HG03520 (cell line): ENCODE data around the gene IL1F10.
"Not testable (repeated sequence)": the region's sequence is repeated elsewhere in the genome, so short reads cannot be mapped to it uniquely, and the experiment has no call there.

ENCODE experiments used
- ATAC-seq: cut with Tn5 transposase; IDR thresholded peaks from one replicate; pipeline ENCODE4 v1.9.1; 2021; ENCODE audit warnings: mild to moderate bottlenecking, moderate library complexity; ENCODE audit not compliant: unreplicated experiment

The IL1F10 gene

GRCh38 chr2:113080134-113080533 is 12.4 kb downstream of the IL1F10 start:
- no peak for ATAC-seq

GRCh38 chr2:113081488-113082210 is 13.9 kb downstream of the IL1F10 start:
- ATAC-seq: no peak

- no peak for ATAC-seq
Observed at GRCh38 chr2:113083296-113083695, 15.5 kb downstream of the IL1F10 start.

- ATAC-seq: no peak
Observed at GRCh38 chr2:113084249-113085000, 16.7 kb downstream of the IL1F10 start.

GRCh38 chr2:113085542-113085941 is 17.8 kb downstream of the IL1F10 start:
- ATAC-seq: no peak

GRCh38 chr2:113088213-113088992 is 20.6 kb downstream of the IL1F10 start:
- ATAC-seq: no peak

GRCh38 chr2:113089916-113090315 is 22.1 kb downstream of the IL1F10 start:
- no peak for ATAC-seq

- ATAC-seq: no peak
Observed at GRCh38 chr2:113091231-113091896, 23.6 kb downstream of the IL1F10 start.

- no peak for ATAC-seq
Observed at GRCh38 chr2:113092864-113093612, 25.3 kb downstream of the IL1F10 start.

GRCh38 chr2:113093613-113093977 is 25.8 kb downstream of the IL1F10 start:
- no peak for ATAC-seq

- ATAC-seq: not testable (repeated sequence)
Observed at GRCh38 chr2:113096306-113096705, 28.5 kb downstream of the IL1F10 start.

GRCh38 chr2:113096842-113097618 is 29.3 kb downstream of the IL1F10 start:
- not testable (repeated sequence) for ATAC-seq

GRCh38 chr2:113098041-113098440 is 30.3 kb downstream of the IL1F10 start:
- no peak for ATAC-seq

GRCh38 chr2:113098532-113098931 is 30.8 kb downstream of the IL1F10 start:
- ATAC-seq: no peak

- no peak for ATAC-seq
Observed at GRCh38 chr2:113102133-113102532, 34.4 kb downstream of the IL1F10 start.

GRCh38 chr2:113103277-113103676 is 35.5 kb downstream of the IL1F10 start:
- no peak for ATAC-seq

GRCh38 chr2:113104054-113104611 is 36.4 kb downstream of the IL1F10 start:
- no peak for ATAC-seq

GRCh38 chr2:113105047-113105785 is 37.4 kb downstream of the IL1F10 start:
- ATAC-seq: no peak

GRCh38 chr2:113111121-113111520 is 43.4 kb downstream of the IL1F10 start:
- no peak for ATAC-seq
